Activated B cell treated with CpG ODN at 0.5 μM for 24 hours (primary cell): ENCODE data around the gene ZNF160. TPM values are rescaled to one million over a fixed set of nuclear protein-coding genes. Genes with fewer than 3 reads are reported as not detected.

Experiments
- ATAC-seq: fragments of 200-7000 bp; cut with Tn5 transposase; one replicate; pipeline ENCODE4 v1.10.0; 2021; ENCODE audit warnings: low read depth, mild to moderate bottlenecking, moderate library complexity
- CTCF ChIA-PET: fragments of 350-600 bp; sonication (Branson Sonifier 250); formaldehyde crosslinking; loops from one replicate; lab custom pipeline; 2021; ENCODE audit warnings: antibody characterized with exemption; lab: Charles Lee
- POLR2A ChIA-PET: fragments of 350-600 bp; sonication (Branson Sonifier 250); formaldehyde crosslinking; loops from one replicate; lab custom pipeline; 2021; ENCODE audit warnings: antibody characterized with exemption; lab: Charles Lee
- DNase-seq: peaks from one replicate; pipeline ENCODE4 v3.0.0; 2022
- H3K27ac Mint-ChIP-seq: one replicate; pipeline ENCODE4 v1.8.0; 2020; ENCODE audit warnings: mixed read lengths
- H3K27me3 Mint-ChIP-seq: one replicate; pipeline ENCODE4 v1.8.0; 2021; ENCODE audit warnings: mixed read lengths
- H3K36me3 Mint-ChIP-seq: one replicate; pipeline ENCODE4 v1.8.0; 2021; ENCODE audit warnings: low read depth, mixed read lengths
- H3K4me1 Mint-ChIP-seq: one replicate; pipeline ENCODE4 v1.8.0; 2021; ENCODE audit warnings: mixed read lengths
- H3K4me3 Mint-ChIP-seq: one replicate; pipeline ENCODE4 v1.8.0; 2020; ENCODE audit warnings: mild to moderate bottlenecking, mixed read lengths
- H3K9me3 Mint-ChIP-seq: one replicate; pipeline ENCODE4 v1.8.0; 2020; ENCODE audit warnings: mixed read lengths
- intact Hi-C: fragments of 100-400 bp; cut with micrococcal nuclease; formaldehyde crosslinking; loops from one replicate; pipeline ENCODE4 v1.15.1; 2024
- total RNA-seq: library from RNA; stranded (reverse); gene quantifications from 2 replicates; pipeline ENCODE4 v1.2.3, GENCODE V29; 2022
- TF ChIP-seq, protein P1 (sequence below): fragments of 200-600 bp; IDR thresholded peaks from one replicate; pipeline ENCODE4 v1.8.0; 2022; ENCODE audit warnings: antibody characterized with exemption, mild to moderate bottlenecking

Gene ZNF160
- total RNA-seq, 1 donor from 2014 or later = 61.3 TPM

GRCh38 chr19:53068199-53068598 lies 35.0 kb downstream of the ZNF160 start:
- TF ChIP-seq, protein P1, sequence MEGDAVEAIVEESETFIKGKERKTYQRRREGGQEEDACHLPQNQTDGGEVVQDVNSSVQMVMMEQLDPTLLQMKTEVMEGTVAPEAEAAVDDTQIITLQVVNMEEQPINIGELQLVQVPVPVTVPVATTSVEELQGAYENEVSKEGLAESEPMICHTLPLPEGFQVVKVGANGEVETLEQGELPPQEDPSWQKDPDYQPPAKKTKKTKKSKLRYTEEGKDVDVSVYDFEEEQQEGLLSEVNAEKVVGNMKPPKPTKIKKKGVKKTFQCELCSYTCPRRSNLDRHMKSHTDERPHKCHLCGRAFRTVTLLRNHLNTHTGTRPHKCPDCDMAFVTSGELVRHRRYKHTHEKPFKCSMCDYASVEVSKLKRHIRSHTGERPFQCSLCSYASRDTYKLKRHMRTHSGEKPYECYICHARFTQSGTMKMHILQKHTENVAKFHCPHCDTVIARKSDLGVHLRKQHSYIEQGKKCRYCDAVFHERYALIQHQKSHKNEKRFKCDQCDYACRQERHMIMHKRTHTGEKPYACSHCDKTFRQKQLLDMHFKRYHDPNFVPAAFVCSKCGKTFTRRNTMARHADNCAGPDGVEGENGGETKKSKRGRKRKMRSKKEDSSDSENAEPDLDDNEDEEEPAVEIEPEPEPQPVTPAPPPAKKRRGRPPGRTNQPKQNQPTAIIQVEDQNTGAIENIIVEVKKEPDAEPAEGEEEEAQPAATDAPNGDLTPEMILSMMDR = no peak
- H3K9me3 Mint-ChIP-seq = peaks cover 47% of the 10 kb centered on the region
- CTCF ChIA-PET = no interaction called here

DNA sequence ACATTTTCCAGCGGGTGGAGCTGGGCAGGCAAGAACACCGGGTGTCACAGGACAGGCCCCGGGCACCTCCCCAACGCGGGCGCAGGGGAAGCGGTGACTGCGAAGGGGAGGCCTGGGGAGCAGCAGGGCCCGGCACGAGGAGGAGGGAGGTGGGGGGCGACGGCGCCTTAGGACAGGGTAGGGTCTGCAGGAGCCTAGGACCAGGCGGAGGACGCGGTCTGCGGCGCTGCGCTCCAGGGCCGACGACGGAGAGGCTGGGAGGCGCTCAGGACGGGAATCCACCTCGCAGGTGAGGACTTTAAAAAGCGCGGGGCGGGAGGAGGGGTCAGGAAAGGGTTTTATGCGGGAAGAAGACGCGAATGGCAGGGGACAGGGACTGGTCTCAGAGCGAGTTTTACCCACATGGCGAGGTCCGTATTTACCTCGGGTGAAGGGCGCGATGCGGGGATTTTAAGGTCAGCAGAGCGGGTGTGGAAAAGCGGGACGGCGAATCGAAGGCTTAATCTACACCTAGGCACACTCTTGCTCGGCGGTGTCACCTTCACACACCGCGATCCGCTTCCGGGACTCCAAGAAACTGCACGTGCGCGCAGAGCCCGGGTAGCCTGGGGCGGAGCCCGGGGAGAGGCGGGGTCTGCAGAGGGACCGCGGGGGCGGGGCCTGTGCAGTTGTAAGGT lies 45.2 kb downstream of the ZNF160 start:
- ChIA-PET POLR2A (no interaction called here), CTCF (no interaction called here)
- Mint-ChIP-seq H3K4me1 (peaks cover 2% of the 10 kb centered on the region), H3K36me3 (peaks cover 13% of the 10 kb centered on the region), H3K27me3 (peaks cover 10% of the 10 kb centered on the region), H3K4me3 (no peak overlapping the region), H3K9me3 (peaks cover 26% of the 10 kb centered on the region), H3K27ac (no peak overlapping the region)
- ATAC-seq = no peak
- TF ChIP-seq, protein P1 = no peak
- intact Hi-C loops = no loop called here
- no peak for DNase-seq

More at GRCh38 chr19:53068199-53068598, 35.0 kb downstream of the ZNF160 start:
- H3K27me3 Mint-ChIP-seq = no peaks in the 10 kb centered on the region
- intact Hi-C loops = no loop called here
- H3K27ac Mint-ChIP-seq = no peak overlapping the region
- POLR2A ChIA-PET = no interaction called here
- no peak overlapping the region for H3K4me3 Mint-ChIP-seq
- no peaks in the 10 kb centered on the region for H3K4me1 Mint-ChIP-seq
- ATAC-seq (no peak), DNase-seq (no peak)
- H3K36me3 Mint-ChIP-seq = peaks cover 76% of the 10 kb centered on the region

- TF ChIP-seq, protein P1 = no peak
- peaks cover 29% of the 10 kb centered on the region for H3K9me3 Mint-ChIP-seq
- ChIA-PET POLR2A (no interaction called here), CTCF (no interaction called here)
- peaks cover 4% of the 10 kb centered on the region for H3K36me3 Mint-ChIP-seq
- peaks cover 2% of the 10 kb centered on the region for H3K4me1 Mint-ChIP-seq
- H3K4me3 Mint-ChIP-seq = no peak overlapping the region
- intact Hi-C loops = no loop called here
- DNase-seq = no peak
- no peak overlapping the region for H3K27ac Mint-ChIP-seq
- H3K27me3 Mint-ChIP-seq = peaks cover 10% of the 10 kb centered on the region
- no peak for ATAC-seq
Observed at GRCh38 chr19:53055117-53055516, 48.1 kb downstream of the ZNF160 start.

GRCh38 chr19:53047379-53047778 lies 55.8 kb downstream of the ZNF160 start:
- Mint-ChIP-seq H3K9me3 (peaks cover 15% of the 10 kb centered on the region), H3K36me3 (no peaks in the 10 kb centered on the region), H3K27me3 (peaks cover 1% of the 10 kb centered on the region), H3K4me1 (no peaks in the 10 kb centered on the region), H3K4me3 (no peak overlapping the region), H3K27ac (no peak overlapping the region)
- ChIA-PET CTCF (no interaction called here), POLR2A (no interaction called here)
- TF ChIP-seq, protein P1 = no peak
- intact Hi-C loops = no loop called here
- DNase-seq (no peak), ATAC-seq (no peak)

DNA sequence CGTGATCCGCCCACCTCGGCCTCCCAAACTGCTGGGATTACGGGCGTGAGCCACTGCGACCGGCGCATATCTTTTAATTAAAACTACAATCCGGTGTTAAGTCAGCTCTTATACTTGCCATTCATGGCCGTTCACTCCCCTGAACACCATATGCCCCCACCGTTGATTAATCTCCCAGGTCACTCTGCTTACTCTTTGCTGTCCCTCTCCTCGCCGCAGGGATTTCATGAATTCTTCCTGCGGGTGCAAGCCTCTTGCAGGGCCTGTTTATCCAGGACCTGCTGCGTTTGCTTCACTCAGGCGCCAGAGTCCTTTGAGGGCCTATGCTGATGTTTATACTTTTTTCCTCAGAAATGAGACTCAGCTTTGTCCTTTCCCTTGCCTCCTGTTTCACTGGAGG lies 57.7 kb downstream of the ZNF160 start:
- H3K4me3 Mint-ChIP-seq = no peak overlapping the region

More for the DNA sequence above, 57.7 kb downstream of the ZNF160 start:
- no peak overlapping the region for H3K27ac Mint-ChIP-seq
- DNase-seq = no peak
- peaks cover 1% of the 10 kb centered on the region for H3K27me3 Mint-ChIP-seq
- ChIA-PET CTCF (no interaction called here), POLR2A (no interaction called here)
- ATAC-seq = no peak
- H3K9me3 Mint-ChIP-seq = peaks cover 13% of the 10 kb centered on the region
- H3K4me1 Mint-ChIP-seq = no peaks in the 10 kb centered on the region
- no peaks in the 10 kb centered on the region for H3K36me3 Mint-ChIP-seq
- TF ChIP-seq, protein P1 = no peak
- intact Hi-C loops = no loop called here
